GM06990 (cell line): ENCODE measurements around the gene FKBP2.

Source experiments
- DNase-seq: peaks from one replicate; pipeline ENCODE4 v3.0.0-alpha.2; 2011; ENCODE audit not compliant: insufficient read length; ENCODE audit errors: extremely low read depth
- H3K27me3 ChIP-seq: replicated peaks from 2 replicates; pipeline ENCODE4 v1.6.0; 2011; ENCODE audit warnings: low read length; ENCODE audit not compliant: control insufficient read depth, insufficient read depth
- H3K36me3 ChIP-seq: 2 replicates; pipeline ENCODE4 v1.5.1; 2011; ENCODE audit warnings: low read length; ENCODE audit not compliant: control insufficient read depth, insufficient read depth
- H3K4me3 ChIP-seq: replicated peaks from 2 replicates; pipeline ENCODE4 v1.5.1; 2011; ENCODE audit warnings: low read depth, mild to moderate bottlenecking, control low read depth, low read length
- TF ChIP-seq, protein P1 (sequence below): IDR thresholded peaks from 2 replicates; pipeline ENCODE4 v1.5.1; 2011; ENCODE audit warnings: low read length, control low read depth, mild to moderate bottlenecking, inconsistent platforms; ENCODE audit not compliant: insufficient read depth, poor library complexity, severe bottlenecking

Gene FKBP2

DNA sequence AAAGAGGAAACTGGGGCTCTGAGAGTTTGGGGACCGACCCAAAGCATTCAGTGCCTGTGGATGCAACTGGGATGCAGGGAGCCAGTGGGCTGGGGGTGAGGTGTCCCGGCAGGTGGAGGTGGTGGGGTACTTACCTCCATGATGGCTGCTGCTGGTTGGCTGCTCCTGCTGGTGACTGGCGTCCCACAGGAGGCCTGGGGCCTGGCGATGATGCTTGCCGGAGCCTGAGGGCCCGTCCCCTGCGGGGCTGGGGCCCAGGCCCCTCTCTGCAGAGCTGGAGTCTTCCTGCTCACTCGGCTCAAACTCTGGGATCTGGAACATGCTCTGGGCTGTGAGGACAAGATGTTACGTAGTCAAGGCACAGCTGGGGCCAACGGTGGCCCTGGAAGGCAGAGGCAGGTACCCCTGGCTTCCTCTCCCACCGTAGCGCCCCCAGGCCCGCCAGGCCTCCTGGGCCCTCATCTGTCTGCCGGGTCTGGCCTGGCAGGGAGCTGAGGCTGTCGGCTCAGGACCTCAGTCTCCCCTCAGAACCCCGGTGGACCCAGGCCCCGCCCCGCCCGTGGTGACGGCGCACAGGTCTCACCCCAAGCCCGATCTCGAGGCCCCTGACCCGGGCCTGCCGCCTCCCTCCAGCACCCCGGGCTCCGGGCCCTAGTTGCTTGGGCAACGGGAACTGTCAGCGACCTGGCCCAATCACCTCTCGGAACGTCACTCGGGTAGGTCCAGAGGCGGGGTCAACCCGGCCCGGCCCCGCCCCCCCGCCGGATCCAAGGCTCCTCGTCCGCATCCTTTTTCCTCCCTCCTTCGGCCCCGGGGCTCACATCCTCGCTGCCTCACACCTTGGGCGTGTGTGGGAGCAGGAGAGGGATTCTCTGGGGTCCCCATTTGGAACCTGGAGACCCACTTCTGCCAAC is 43.4 kb downstream of the FKBP2 start, which contains the start of gene BAD:
Gene BAD (minus strand): TSS at position 618 of the 914 bp plus-strand sequence. CDS start 297 bp downstream, at position 321.
- DNase-seq: peak; percentile 91
- Histone ChIP-seq H3K27me3 (no peaks in the 10 kb centered on the region), H3K4me3 (peak within 1 kb of the TSS; percentile 64), H3K36me3 (peaks cover 2% of the 10 kb centered on the region; the same call in 1 of the 2 replicates)
- TF ChIP-seq, protein P1, sequence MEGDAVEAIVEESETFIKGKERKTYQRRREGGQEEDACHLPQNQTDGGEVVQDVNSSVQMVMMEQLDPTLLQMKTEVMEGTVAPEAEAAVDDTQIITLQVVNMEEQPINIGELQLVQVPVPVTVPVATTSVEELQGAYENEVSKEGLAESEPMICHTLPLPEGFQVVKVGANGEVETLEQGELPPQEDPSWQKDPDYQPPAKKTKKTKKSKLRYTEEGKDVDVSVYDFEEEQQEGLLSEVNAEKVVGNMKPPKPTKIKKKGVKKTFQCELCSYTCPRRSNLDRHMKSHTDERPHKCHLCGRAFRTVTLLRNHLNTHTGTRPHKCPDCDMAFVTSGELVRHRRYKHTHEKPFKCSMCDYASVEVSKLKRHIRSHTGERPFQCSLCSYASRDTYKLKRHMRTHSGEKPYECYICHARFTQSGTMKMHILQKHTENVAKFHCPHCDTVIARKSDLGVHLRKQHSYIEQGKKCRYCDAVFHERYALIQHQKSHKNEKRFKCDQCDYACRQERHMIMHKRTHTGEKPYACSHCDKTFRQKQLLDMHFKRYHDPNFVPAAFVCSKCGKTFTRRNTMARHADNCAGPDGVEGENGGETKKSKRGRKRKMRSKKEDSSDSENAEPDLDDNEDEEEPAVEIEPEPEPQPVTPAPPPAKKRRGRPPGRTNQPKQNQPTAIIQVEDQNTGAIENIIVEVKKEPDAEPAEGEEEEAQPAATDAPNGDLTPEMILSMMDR: no peak

DNA sequence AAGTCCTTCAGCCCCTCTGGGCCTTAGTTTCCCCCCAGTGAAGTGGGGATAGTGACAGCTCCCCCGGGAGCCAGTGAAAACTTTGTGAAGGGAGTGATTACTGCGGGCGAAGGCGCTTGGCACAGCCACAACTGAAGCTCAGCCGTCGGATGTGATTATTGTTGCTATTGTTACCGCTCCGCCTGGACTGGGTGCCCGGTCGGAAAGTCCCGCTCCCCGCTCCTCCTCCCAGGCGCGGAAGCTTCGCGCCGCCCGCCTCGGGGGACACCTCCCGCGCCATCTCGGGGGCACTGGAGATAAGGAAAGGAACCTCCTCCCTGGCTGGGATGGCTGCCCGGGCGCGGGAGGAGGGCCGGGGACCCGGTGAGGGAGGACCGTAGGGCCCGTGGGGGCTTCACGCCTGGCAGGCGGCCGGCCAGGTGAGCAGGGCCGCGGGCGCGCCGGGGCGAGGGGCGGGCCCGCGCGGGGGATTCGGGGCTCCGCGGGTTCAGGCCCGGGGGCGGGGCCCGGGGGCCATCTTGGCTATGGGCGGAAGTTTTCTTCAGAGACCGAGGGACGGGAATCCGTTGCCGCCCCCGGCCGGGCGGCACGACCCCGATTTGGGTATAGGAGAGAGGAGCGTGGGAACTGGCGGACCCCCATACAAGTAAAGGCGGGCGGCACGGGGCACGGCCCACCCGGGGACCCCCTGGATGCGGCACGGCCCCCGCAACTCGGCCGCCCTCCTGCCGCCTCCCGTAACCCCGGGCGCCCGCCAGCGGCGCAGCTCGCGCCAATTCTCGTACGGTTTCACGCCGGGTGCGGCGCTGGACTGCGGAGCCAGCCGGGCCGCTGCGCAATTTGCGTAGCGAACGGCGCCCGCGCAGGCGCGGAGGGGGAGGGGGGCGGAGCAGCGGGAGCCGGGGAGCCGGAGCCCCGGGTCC is 44.3 kb downstream of the FKBP2 start, which contains the start of gene GPR137:
Gene GPR137 (plus strand): TSS at position 887 of the 923 bp plus-strand sequence. CDS start 677 bp downstream, outside the sequence.
- peak; percentile 90 for DNase-seq

DNA sequence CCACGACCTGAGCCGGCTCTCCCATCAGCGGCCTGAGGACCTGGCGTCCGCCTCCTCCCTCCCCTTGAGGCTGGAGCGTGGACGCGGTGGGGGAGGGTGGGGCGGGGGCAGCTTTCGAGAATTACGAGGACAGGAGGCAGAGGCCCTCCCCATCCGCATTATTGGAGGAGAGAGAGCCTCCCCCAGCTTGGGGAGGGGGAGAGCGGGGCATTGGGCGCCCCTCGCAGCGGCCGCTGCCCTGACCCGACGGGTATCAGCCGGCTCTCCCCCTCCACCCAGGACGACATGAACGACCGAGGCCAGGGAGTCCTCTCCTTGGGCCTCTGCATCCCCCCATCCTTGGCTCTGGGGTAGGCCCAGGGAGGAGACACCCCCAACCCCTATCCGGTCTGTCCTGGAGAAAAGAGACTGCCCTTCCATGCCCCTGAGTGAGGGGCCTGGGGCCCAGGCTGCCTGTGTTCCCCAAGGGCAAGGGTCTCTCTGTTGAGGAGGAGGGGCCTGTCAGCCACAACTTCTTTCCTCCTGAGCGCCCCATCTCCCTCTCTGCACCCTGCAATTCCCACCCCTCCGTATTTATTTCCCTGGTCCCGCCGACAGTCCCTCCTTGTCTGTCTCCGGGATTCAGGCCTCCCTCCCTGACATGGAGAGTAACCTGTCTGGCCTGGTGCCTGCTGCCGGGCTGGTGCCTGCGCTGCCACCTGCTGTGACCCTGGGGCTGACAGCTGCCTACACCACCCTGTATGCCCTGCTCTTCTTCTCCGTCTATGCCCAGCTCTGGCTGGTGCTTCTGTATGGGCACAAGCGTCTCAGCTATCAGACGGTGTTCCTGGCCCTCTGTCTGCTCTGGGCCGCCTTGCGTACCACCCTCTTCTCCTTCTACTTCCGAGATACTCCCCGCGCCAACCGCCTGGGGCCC is 45.2 kb downstream of the FKBP2 start:
- Histone ChIP-seq H3K27me3 (no peaks in the 10 kb centered on the region; the same call in none of the 2 replicates), H3K4me3 (peak overlapping the region; percentile 64), H3K36me3 (peaks cover 2% of the 10 kb centered on the region; the same call in 1 of the 2 replicates)
- DNase-seq: peak; percentile 34
- TF ChIP-seq, protein P1: peak; percentile 51

More for the DNA sequence above, 44.3 kb downstream of the FKBP2 start, which contains the start of gene GPR137:
- peaks cover 2% of the 10 kb centered on the region; the same call in 1 of the 2 replicates for H3K36me3 ChIP-seq
- TF ChIP-seq, protein P1: no peak
- H3K27me3 ChIP-seq: no peaks in the 10 kb centered on the region
- H3K4me3 ChIP-seq: peak within 1 kb of the TSS; percentile 64

DNA sequence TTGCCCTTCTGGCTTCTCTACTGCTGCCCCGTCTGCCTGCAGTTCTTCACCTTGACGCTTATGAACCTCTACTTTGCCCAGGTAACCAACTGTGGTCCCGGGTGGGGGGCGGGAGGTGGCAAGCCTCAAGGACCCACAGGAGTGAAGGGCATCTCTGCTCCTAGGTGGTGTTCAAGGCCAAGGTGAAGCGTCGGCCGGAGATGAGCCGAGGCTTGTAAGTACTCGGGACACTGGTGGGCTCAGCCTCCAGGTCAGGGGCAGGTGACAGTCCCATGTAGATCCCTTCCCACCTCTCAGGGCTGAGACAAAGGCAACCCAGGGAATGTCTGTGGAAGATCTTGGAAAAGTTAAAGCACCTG is 45.9 kb downstream of the FKBP2 start:
- Histone ChIP-seq H3K4me3 (no peak overlapping the region), H3K27me3 (no peaks in the 10 kb centered on the region; the same call in none of the 2 replicates), H3K36me3 (peaks cover 2% of the 10 kb centered on the region; the same call in 1 of the 2 replicates)
- TF ChIP-seq, protein P1: no peak
- DNase-seq: no peak
